ENCODE measurements around the gene NAIF1.

The NAIF1 gene

GRCh38 chr9:128102196-128102595, 35.1 kb upstream of the NAIF1 start:
- DNase-seq = no peak

DNA sequence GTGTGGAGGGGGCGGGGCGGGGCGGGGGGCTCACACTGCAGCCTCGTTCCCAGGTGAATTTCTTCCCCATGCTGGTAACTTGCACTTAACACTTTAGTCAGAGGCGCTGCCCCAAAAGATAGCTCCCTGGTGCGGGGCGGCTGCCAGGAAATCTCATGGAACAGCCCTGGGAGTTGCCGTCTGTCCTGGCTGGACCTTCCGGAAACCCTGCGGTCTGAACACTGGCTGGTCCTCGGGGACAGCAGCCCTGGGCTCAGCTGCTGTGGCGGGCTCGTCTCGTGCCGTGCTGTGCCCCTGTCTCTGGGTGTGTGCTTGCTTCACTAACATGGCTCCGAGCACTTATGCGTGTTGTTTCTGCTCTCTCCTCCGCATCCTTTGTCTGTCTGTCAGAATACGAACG, 34.6 kb upstream of the NAIF1 start:
- no peak for DNase-seq

DNA sequence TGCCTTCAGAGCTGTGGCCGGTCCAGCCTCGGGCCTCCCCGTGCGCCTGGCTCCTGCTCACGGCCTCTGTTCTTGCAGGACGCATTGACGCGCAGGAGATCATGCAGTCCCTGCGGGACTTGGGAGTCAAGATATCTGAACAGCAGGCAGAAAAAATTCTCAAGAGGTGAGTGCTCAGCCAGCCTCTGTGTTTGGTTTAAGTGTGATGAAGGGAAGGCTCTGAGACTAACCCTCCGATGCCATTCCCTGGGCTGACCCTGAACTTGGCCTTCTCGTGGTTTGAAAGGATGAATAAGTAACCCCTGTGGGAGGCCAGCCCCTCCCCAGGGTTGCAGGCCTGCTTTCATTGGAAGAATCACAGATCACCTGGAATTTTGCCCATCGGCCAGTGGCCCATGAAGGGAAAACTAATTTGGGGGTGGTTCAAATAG, 34.1 kb upstream of the NAIF1 start:
- DNase-seq = no peak

DNA sequence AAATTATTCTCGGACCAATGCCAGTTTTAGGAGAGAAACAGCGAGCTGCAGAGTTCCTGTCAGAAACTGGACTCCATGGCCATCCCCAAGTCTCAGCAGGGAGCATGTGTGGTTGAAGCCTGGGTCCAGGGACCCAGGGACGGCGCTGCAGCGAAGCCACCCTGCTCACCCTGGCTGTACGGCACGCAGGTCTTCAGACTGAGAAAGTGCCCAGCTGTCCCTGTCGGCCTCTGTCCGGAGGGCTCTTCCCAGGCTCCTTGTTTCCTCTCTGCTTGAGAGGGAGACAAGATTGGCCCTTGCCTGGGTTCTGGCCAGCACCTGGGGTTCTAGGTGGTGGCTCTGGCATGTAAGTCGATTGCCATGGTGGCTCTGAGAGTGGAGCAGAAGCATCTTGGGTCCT, 33.5 kb upstream of the NAIF1 start:
- no peak for DNase-seq

DNA sequence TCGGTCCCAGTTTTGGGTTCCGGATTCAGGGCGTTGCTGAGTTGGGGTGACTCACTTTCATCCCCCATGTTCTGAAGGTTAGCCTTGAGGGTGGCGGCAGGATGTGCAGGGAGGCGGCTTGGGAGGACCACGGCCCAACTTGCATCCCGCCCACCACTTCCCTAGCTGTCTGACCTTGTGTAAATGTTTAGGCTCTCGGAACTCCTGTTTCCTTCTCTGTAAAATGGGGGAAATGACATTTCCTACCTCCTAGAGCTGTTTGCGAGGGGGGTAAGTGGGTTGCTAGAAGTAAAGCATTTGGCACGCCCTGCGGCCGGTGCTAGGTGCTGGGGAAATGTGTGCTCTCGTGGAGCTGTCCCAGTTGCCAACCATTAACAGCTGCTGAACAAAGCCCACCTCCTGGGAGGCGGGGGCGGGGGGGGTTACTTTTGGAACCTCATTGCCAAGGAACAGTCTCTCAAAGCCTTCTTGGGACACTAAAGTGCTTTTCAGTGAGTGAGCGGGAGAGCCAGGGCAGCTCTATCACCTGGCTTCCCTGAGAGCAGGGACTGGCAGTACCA, 32.9 kb upstream of the NAIF1 start:
- DNase-seq = no peak

DNA sequence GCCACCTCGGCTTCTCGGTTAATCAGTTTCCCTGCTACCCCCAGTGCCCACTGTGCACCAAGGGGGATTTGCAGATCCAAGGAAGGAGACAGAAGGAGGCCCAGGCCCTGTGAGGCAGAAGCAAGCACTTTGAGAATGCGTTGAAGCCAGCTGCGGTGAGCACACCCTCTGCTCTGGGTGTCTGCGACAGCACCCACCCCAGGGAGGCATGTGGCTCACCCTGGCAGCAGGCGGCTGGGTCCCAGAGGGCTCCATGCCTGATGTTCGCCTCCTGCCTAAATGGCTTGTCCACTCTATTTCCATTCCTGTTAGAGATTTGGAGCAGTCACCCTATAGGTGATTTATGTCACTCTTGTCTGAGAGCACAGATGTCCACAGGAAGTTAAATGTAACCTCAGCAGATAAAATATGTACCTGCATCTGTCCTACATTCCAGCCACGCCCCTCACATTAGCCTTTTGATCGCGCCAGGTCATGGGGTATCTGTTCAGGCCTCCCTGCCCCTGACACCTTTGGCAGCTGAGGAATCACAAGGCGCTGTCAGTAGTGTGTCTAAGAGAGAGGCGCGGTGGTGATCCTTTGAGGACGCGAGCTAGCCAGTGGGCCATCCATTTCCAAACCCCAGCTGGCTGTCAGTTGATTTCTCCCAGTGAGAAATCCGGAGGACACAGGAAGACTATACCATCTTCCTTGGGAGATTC, 32.3 kb upstream of the NAIF1 start:
- DNase-seq = no peak

DNA sequence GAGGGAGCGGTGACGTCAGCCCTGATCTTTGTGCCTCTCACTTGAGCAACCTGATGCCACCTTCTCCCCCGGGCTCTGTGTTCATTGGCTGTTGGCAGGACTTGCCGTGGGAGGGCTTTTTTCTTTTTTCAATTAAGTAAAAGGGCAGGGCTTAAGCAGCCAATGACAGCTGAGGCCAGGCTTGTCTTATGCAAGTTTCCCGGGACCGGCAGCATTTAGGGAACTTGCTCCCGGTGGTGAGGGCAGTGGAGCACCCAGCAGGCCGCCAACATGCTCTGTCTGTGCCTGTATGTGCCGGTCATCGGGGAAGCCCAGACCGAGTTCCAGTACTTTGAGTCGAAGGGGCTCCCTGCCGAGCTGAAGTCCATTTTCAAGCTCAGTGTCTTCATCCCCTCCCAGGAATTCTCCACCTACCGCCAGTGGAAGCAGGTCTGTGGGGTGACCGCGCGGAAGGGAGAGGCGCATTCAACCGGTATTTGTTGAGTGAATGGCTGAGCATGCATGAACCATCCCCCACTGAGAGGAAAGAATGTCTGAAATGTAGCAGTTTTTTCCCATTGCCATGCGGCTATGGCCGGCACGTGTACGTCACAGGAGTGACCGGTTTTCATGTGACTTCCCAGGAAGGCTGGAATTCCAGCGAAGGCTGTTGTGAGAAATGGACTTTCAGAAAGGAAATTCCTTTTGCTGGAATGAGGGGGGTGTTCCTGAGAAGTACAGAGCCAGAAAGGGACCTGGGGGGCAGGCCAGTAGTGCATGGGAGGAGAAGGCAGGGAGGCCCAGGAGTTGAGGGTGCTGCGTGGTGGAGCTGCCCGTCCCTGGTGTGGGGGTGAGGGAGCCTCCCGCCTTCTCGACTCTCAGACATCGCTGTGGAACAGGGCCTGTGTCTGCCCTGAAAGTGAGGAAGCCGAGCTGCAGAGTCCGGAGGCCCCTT, 31.4 kb upstream of the NAIF1 start:
- peak; percentile 97 for DNase-seq

GRCh38 chr9:128097543-128098296, 30.6 kb upstream of the NAIF1 start:
- no peak for DNase-seq

DNA sequence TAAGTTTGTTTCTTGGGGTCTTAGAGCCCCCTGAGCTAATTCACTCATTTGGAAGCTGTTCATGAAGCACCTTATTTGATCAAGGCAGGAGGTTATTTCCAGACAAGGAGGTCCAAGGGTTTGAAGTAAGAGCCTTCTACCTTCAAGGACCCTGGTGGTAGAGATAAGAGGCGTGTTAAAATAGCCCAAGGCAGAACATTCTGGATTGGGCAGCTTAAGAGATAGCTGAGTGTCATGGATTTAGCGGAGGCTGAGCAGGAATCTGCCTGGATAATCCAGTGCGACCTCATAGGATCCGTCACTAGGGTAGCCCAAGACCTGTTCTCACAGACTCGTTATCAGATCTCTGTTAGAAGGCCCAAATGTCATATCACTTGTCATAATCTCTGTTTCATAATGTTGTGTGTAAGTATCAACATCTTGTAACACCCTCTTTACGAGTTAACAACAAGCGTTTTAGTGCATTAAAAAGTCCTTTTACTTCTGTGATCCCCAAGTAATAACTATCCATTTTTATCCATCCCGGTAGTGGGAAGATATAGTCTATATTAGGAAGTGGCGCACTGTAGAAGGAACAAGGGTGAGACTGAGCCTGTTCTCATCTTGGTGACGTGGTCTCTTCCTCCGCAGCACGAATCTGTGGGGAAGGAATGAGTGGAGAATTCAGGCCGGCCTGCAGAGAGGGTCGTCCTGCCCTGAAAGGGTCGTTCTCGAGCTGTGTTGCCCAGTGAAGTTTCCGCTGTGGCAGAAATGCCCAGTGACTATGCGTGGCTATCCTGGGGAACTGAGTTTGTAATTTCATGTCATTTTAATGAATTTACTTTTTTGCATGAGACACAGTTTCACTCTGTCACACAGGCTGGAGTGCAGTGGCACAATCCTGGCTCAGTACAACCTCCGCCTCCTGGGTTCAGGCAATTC, 29.8 kb upstream of the NAIF1 start:
- no peak for DNase-seq

- no peak for DNase-seq
Observed at GRCh38 chr9:128094950-128095544, 27.9 kb upstream of the NAIF1 start.

GRCh38 chr9:128094166-128094949, 27.2 kb upstream of the NAIF1 start:
- peak; percentile 96 for DNase-seq

- no peak for DNase-seq
Observed at GRCh38 chr9:128093011-128093410, 25.9 kb upstream of the NAIF1 start.

GRCh38 chr9:128092199-128092977, 25.3 kb upstream of the NAIF1 start:
- DNase-seq = peak in 1 of 2 experiments; percentile 11

- peak; percentile 77 to 85 for DNase-seq
Observed at GRCh38 chr9:128091571-128091970, 24.5 kb upstream of the NAIF1 start.

GRCh38 chr9:128091144-128091543, 24.0 kb upstream of the NAIF1 start:
- DNase-seq = peak; percentile 40 to 47

- no peak for DNase-seq
Observed at GRCh38 chr9:128089299-128089698, 22.2 kb upstream of the NAIF1 start.

DNA sequence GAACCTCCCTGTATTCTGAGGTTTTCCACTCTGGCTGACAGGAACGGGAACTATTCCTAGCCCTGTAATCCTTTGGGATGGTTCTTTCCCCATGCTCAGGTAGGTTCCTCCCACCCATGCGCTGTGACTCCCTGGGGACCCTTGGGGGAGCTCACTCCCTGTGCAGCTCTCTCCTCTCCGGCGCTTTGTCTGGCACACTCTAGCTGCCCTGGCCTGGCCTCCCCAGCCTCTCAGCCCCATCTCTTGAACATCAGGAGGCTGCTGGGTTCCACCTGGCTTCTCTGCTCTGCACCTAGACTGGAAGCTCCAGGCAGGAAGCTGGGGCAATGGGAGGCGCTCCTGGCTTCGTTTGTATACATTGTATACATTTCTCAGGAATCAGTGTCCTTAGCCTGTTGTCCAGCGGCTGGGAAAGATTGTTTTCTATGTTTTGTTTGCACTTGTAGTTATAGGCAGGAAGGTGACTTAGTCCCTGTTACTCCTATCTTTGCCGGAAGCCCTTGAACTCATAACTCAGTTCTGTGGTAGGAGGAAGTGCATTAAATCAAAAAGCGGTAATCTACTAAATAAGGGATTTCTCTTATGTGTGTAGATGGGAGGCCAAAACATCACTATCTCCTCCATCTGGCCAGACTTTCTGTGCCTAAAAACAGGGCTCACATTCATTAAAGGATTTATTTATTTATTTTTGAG, 21.3 kb upstream of the NAIF1 start:
- DNase-seq = no peak

- DNase-seq = no peak
Observed at GRCh38 chr9:128087262-128087661, 20.1 kb upstream of the NAIF1 start.

- no peak for DNase-seq
Observed at GRCh38 chr9:128085943-128086342, 18.8 kb upstream of the NAIF1 start.
